Activated naive CD8-positive, alpha-beta T cell treated with anti-CD3 and anti-CD28 coated beads, Interleukin-2, amount 50 U/mL, for 24 hours (primary cell): ENCODE data around the gene TTF2.

ENCODE experiments used
- ATAC-seq: fragments of 150-1000 bp; cut with Tn5 transposase; one replicate; pipeline ENCODE4 v1.10.0; 2021
- DNase-seq: peaks from one replicate; pipeline ENCODE4 v3.0.0; 2021
- H3K27ac Mint-ChIP-seq: one replicate; pipeline ENCODE4 v1.8.0; 2021; ENCODE audit warnings: mild to moderate bottlenecking, mixed read lengths
- H3K27me3 Mint-ChIP-seq: one replicate; pipeline ENCODE4 v1.8.0; 2021; ENCODE audit warnings: mixed read lengths
- H3K36me3 Mint-ChIP-seq: one replicate; pipeline ENCODE4 v1.8.0; 2021; ENCODE audit warnings: low read depth, mixed read lengths
- H3K4me1 Mint-ChIP-seq: one replicate; pipeline ENCODE4 v1.8.0; 2021; ENCODE audit warnings: mixed read lengths
- H3K4me3 Mint-ChIP-seq: one replicate; pipeline ENCODE4 v1.8.0; 2021; ENCODE audit warnings: mild to moderate bottlenecking, moderate library complexity, mixed read lengths
- H3K9me3 Mint-ChIP-seq: one replicate; pipeline ENCODE4 v1.8.0; 2021; ENCODE audit warnings: mixed read lengths

Gene TTF2

GRCh38 chr1:117032681-117033539 is 27.2 kb upstream of the TTF2 start:
- H3K27ac Mint-ChIP-seq = no peak overlapping the region
- ATAC-seq (no peak), DNase-seq (no peak)
- no peak overlapping the region for H3K4me3 Mint-ChIP-seq
- peaks cover 5% of the 10 kb centered on the region for H3K36me3 Mint-ChIP-seq
- peaks cover 5% of the 10 kb centered on the region for H3K4me1 Mint-ChIP-seq
- no peaks in the 10 kb centered on the region for H3K9me3 Mint-ChIP-seq
- no peaks in the 10 kb centered on the region for H3K27me3 Mint-ChIP-seq

GRCh38 chr1:117033772-117034171 is 26.4 kb upstream of the TTF2 start:
- Mint-ChIP-seq H3K27me3 (no peaks in the 10 kb centered on the region), H3K4me3 (no peak overlapping the region), H3K4me1 (peaks cover 5% of the 10 kb centered on the region), H3K36me3 (peaks cover 5% of the 10 kb centered on the region), H3K9me3 (no peaks in the 10 kb centered on the region), H3K27ac (no peak overlapping the region)
- no peak for DNase-seq
- no peak for ATAC-seq

- Mint-ChIP-seq H3K36me3 (peaks cover 5% of the 10 kb centered on the region), H3K27ac (no peak overlapping the region), H3K9me3 (no peaks in the 10 kb centered on the region), H3K4me3 (no peak overlapping the region), H3K27me3 (no peaks in the 10 kb centered on the region), H3K4me1 (peaks cover 5% of the 10 kb centered on the region)
- no peak for ATAC-seq
- no peak for DNase-seq
Measured at GRCh38 chr1:117034791-117035290, 25.3 kb upstream of the TTF2 start.

- DNase-seq = no peak
- no peak overlapping the region for H3K4me3 Mint-ChIP-seq
- H3K27ac Mint-ChIP-seq = no peak overlapping the region
- no peak for ATAC-seq
- no peaks in the 10 kb centered on the region for H3K27me3 Mint-ChIP-seq
- H3K4me1 Mint-ChIP-seq = peaks cover 2% of the 10 kb centered on the region
- H3K36me3 Mint-ChIP-seq = peaks cover 5% of the 10 kb centered on the region
- no peaks in the 10 kb centered on the region for H3K9me3 Mint-ChIP-seq
Measured at GRCh38 chr1:117036018-117036461, 24.1 kb upstream of the TTF2 start.

GRCh38 chr1:117037802-117038201 is 22.3 kb upstream of the TTF2 start:
- DNase-seq = no peak
- Mint-ChIP-seq H3K27ac (no peak overlapping the region), H3K36me3 (peaks cover 4% of the 10 kb centered on the region), H3K27me3 (no peaks in the 10 kb centered on the region), H3K4me3 (no peak overlapping the region), H3K4me1 (peaks cover 2% of the 10 kb centered on the region), H3K9me3 (peaks cover 4% of the 10 kb centered on the region)
- ATAC-seq = no peak

GRCh38 chr1:117038236-117038635 is 21.9 kb upstream of the TTF2 start:
- H3K27me3 Mint-ChIP-seq = no peaks in the 10 kb centered on the region
- H3K36me3 Mint-ChIP-seq = peaks cover 4% of the 10 kb centered on the region
- H3K27ac Mint-ChIP-seq = no peak overlapping the region
- no peaks in the 10 kb centered on the region for H3K4me1 Mint-ChIP-seq
- no peak overlapping the region for H3K4me3 Mint-ChIP-seq
- ATAC-seq (no peak), DNase-seq (no peak)
- peaks cover 4% of the 10 kb centered on the region for H3K9me3 Mint-ChIP-seq

DNA sequence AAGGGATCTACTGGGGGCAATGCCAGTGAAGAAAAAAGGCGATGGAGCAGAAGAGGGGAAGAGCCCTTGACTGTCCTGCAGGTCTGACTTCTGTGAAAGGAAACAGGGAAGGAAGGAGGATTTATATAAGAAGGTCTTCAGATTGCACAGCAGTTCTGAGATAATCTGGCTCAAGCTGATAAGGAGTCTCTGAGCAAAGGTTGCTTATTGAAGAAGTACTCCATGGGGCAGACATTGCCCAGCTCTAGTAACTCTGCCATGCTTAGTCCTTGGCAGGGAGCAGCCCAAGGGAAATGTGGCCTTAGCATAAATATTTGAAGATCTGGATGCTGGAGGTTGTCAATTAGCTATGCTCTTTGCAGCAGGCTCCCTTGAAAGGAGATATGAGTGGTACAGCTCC is 15.9 kb upstream of the TTF2 start:
- Mint-ChIP-seq H3K9me3 (peaks cover 4% of the 10 kb centered on the region), H3K36me3 (peaks cover 13% of the 10 kb centered on the region), H3K27ac (no peak overlapping the region), H3K4me1 (peaks cover 13% of the 10 kb centered on the region), H3K4me3 (no peak overlapping the region), H3K27me3 (no peaks in the 10 kb centered on the region)
- DNase-seq = no peak
- ATAC-seq = no peak

GRCh38 chr1:117045644-117046043 is 14.5 kb upstream of the TTF2 start:
- DNase-seq = no peak
- Mint-ChIP-seq H3K4me3 (no peak overlapping the region), H3K4me1 (peaks cover 27% of the 10 kb centered on the region), H3K36me3 (peaks cover 21% of the 10 kb centered on the region), H3K27ac (no peak overlapping the region), H3K27me3 (no peaks in the 10 kb centered on the region), H3K9me3 (peaks cover 4% of the 10 kb centered on the region)
- ATAC-seq = no peak

DNA sequence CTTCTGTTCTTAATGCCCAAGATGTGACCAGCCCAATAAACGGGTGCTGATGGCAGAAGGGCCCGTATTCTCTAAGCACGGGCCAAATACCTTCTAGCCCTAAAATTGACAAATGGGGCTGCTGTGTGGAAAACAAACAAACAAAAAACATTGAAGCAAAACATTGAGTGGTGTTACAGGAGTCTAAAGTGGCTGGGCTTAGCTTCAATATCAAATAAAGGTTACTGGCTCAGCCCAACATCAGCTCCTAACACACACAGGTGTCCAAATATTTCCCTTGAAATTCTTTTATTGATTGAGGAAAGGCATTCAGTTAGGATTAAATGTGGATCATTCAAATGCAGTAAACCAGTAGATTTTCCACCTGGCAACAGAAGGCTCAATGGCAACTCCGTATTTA is 13.3 kb upstream of the TTF2 start:
- no peak for DNase-seq
- no peak for ATAC-seq
- no peak overlapping the region for H3K27ac Mint-ChIP-seq
- H3K9me3 Mint-ChIP-seq = no peaks in the 10 kb centered on the region
- no peaks in the 10 kb centered on the region for H3K27me3 Mint-ChIP-seq
- H3K4me3 Mint-ChIP-seq = no peak overlapping the region
- peaks cover 19% of the 10 kb centered on the region for H3K36me3 Mint-ChIP-seq
- peaks cover 39% of the 10 kb centered on the region for H3K4me1 Mint-ChIP-seq

DNA sequence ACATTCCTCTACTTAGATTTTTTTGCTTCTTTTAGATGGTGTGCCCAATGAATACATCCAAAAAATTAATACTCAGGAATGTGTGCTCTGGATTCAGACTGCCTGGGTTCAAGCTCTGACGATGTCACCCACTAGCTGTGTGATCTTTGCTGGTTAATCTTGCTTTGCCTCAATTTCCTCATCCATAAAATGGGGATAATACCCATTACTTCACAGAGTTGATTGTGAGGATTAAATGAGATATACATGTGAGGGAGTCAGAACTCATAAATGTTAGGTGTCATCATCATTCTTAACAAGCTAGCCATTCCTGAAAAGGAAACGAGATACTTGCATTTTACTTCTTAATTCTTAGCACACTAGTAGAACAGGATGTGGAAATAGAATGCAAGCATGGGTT is 12.9 kb upstream of the TTF2 start:
- no peak overlapping the region for H3K27ac Mint-ChIP-seq
- peaks cover 19% of the 10 kb centered on the region for H3K36me3 Mint-ChIP-seq
- ATAC-seq (no peak), DNase-seq (no peak)
- H3K4me1 Mint-ChIP-seq = peaks cover 44% of the 10 kb centered on the region
- no peaks in the 10 kb centered on the region for H3K27me3 Mint-ChIP-seq
- H3K4me3 Mint-ChIP-seq = no peak overlapping the region
- no peaks in the 10 kb centered on the region for H3K9me3 Mint-ChIP-seq

DNA sequence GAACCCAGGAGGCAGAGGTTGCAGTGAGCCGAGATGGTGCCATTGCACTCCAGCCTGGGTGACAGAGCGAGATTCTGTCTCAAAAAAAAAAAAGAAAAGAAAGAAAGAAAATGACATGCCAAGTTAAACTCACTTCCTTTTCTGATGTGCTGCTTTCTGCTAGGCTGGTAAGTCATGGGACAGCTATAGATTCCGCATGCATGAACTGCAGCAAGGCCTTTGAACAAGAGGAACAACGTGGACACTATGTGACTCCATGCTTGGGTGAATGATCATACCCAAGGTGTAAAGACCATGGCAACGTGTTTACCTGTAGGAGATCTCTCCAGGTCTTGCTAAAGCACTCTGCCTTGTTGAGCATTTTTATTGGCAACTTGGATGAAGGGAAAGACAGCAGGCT is 10.3 kb upstream of the TTF2 start:
- DNase-seq (no peak), ATAC-seq (no peak)
- peak overlapping the region; percentile 21 for H3K4me3 Mint-ChIP-seq
- H3K9me3 Mint-ChIP-seq = no peaks in the 10 kb centered on the region
- H3K4me1 Mint-ChIP-seq = peaks cover 56% of the 10 kb centered on the region
- peaks cover 24% of the 10 kb centered on the region for H3K36me3 Mint-ChIP-seq
- H3K27me3 Mint-ChIP-seq = no peaks in the 10 kb centered on the region
- H3K27ac Mint-ChIP-seq = peak overlapping the region; percentile 69

- DNase-seq (peak; percentile 43), ATAC-seq (peak; percentile 68)
- no peaks in the 10 kb centered on the region for H3K27me3 Mint-ChIP-seq
- no peaks in the 10 kb centered on the region for H3K9me3 Mint-ChIP-seq
- peak overlapping the region; percentile 86 for H3K27ac Mint-ChIP-seq
- H3K4me1 Mint-ChIP-seq = peaks cover 65% of the 10 kb centered on the region
- peaks cover 26% of the 10 kb centered on the region for H3K36me3 Mint-ChIP-seq
- H3K4me3 Mint-ChIP-seq = peak overlapping the region; percentile 77
Measured at GRCh38 chr1:117051224-117052064, 8.7 kb upstream of the TTF2 start.

- no peaks in the 10 kb centered on the region for H3K27me3 Mint-ChIP-seq
- DNase-seq (no peak), ATAC-seq (no peak)
- no peaks in the 10 kb centered on the region for H3K9me3 Mint-ChIP-seq
- peaks cover 16% of the 10 kb centered on the region for H3K36me3 Mint-ChIP-seq
- peak overlapping the region; percentile 57 for H3K27ac Mint-ChIP-seq
- H3K4me3 Mint-ChIP-seq = no peak overlapping the region
- H3K4me1 Mint-ChIP-seq = peaks cover 70% of the 10 kb centered on the region
Measured at GRCh38 chr1:117054068-117054467, 6.1 kb upstream of the TTF2 start.

DNA sequence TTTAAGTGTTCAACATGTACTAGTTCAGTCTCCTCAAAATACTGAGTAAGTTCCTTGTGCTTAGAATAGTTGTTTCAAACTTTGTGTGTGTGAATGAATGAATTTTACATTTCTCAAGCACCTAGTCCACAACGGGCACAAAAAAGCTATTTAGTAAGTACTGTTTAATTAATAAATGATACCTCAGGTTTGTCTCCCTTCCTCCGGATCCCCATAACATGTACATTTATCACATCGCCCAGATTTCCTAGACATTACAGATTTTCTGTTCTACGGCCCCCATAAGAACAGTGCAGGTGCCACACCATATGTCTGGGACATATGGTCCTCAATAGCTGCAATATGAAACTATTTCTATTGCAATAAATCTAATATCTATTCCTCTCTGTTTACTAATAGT is 1.3 kb upstream of the TTF2 start:
- Mint-ChIP-seq H3K27ac (no peak overlapping the region), H3K9me3 (no peaks in the 10 kb centered on the region), H3K4me1 (peaks cover 60% of the 10 kb centered on the region), H3K4me3 (no peak overlapping the region), H3K27me3 (no peaks in the 10 kb centered on the region), H3K36me3 (peaks cover 34% of the 10 kb centered on the region)
- ATAC-seq (no peak), DNase-seq (no peak)

GRCh38 chr1:117059334-117059677 is 820 bp upstream of the TTF2 start:
- H3K4me3 Mint-ChIP-seq = no peak overlapping the region
- H3K9me3 Mint-ChIP-seq = no peaks in the 10 kb centered on the region
- DNase-seq = peak; percentile 78
- H3K27ac Mint-ChIP-seq = no peak overlapping the region
- H3K36me3 Mint-ChIP-seq = peaks cover 36% of the 10 kb centered on the region
- H3K27me3 Mint-ChIP-seq = no peaks in the 10 kb centered on the region
- H3K4me1 Mint-ChIP-seq = peaks cover 63% of the 10 kb centered on the region
- ATAC-seq = peak; percentile 27
